BLaER1 (cell line): ENCODE measurements around the gene HSPB6.
"Not testable (repeated sequence)": the region's sequence is repeated elsewhere in the genome, so short reads cannot be mapped to it uniquely, and the experiment has no call there.

Experiments used
- H3K27ac ChIP-seq: shearing (Covaris generic); formaldehyde crosslinking; 2 replicates; pipeline ENCODE4 v1.8.1; 2022
- H3K27me3 ChIP-seq: shearing (Covaris generic); formaldehyde crosslinking; 2 replicates; pipeline ENCODE4 v1.8.1; 2022
- H3K36me3 ChIP-seq: shearing (Covaris generic); formaldehyde crosslinking; 2 replicates; pipeline ENCODE4 v1.8.1; 2022
- H3K4me1 ChIP-seq: shearing (Covaris generic); formaldehyde crosslinking; 2 replicates; pipeline ENCODE4 v1.8.1; 2022
- H3K4me2 ChIP-seq: shearing (Covaris generic); formaldehyde crosslinking; 2 replicates; pipeline ENCODE4 v1.8.1; 2022
- H3K4me3 ChIP-seq: shearing (Covaris generic); formaldehyde crosslinking; 2 replicates; pipeline ENCODE4 v1.8.1; 2022
- H3K9ac ChIP-seq: shearing (Covaris generic); formaldehyde crosslinking; 2 replicates; pipeline ENCODE4 v1.8.1; 2022
- H3K9me3 ChIP-seq: shearing (Covaris generic); formaldehyde crosslinking; 2 replicates; pipeline ENCODE4 v1.8.1; 2022
- H4K20me1 ChIP-seq: shearing (Covaris generic); formaldehyde crosslinking; 2 replicates; pipeline ENCODE4 v1.8.1; 2022
- Cebpa-rat ChIP-seq: shearing (Covaris generic); IDR thresholded peaks from 2 replicates; pipeline ENCODE4 v1.8.1; 2022

The HSPB6 gene

GRCh38 chr19:35756377-35757230, at the start of gene HSPB6:
Gene HSPB6, minus strand, starts transcription at chr19:35757029. Its CDS starts 21 bp downstream, at chr19:35757008.
- Histone ChIP-seq H3K27me3 (no peaks in the 10 kb centered on the region), H3K9ac (peak within 1 kb of the TSS; percentile 82), H3K4me2 (peak within 1 kb of the TSS; percentile 98), H3K4me1 (peaks cover 27% of the 10 kb centered on the region), H3K9me3 (no peaks in the 10 kb centered on the region), H3K4me3 (peak within 1 kb of the TSS; percentile 95), H3K36me3 (peaks cover 55% of the 10 kb centered on the region), H4K20me1 (peaks cover 11% of the 10 kb centered on the region), H3K27ac (peak within 1 kb of the TSS; percentile 87)
- no peak for TF ChIP-seq Cebpa-rat

- H3K27me3 ChIP-seq, result no peaks in the 10 kb centered on the region
Observed at GRCh38 chr19:35806597-35806996, 49.8 kb upstream of the HSPB6 start.

GRCh38 chr19:35805526-35806102, 48.8 kb upstream of the HSPB6 start:
- Histone ChIP-seq H3K4me3 (no peak overlapping the region), H3K4me2 (peak overlapping the region; percentile 85), H3K9ac (0 out of 2 replicates have a peak overlapping the region, but pooled peaks have one; percentile 15), H3K27me3 (no peaks in the 10 kb centered on the region), H3K4me1 (peaks cover 66% of the 10 kb centered on the region), H3K9me3 (0 out of 2 replicates have a peak, but pooled peaks cover 7% of the 10 kb centered on the region), H3K36me3 (no peaks in the 10 kb centered on the region), H4K20me1 (no peaks in the 10 kb centered on the region), H3K27ac (peak overlapping the region; percentile 46)
- no peak for TF ChIP-seq Cebpa-rat

More at GRCh38 chr19:35806597-35806996, 49.8 kb upstream of the HSPB6 start:
- H3K4me3 ChIP-seq, result no peak overlapping the region
- no peaks in the 10 kb centered on the region for H4K20me1 ChIP-seq
- TF ChIP-seq Cebpa-rat, result no peak
- peaks cover 69% of the 10 kb centered on the region for H3K4me1 ChIP-seq
- H3K27ac ChIP-seq, result peak overlapping the region; percentile 35; the same call in 1 of the 2 replicates
- H3K4me2 ChIP-seq, result peak overlapping the region; percentile 85
- H3K36me3 ChIP-seq, result no peaks in the 10 kb centered on the region
- no peak overlapping the region for H3K9ac ChIP-seq
- H3K9me3 ChIP-seq, result 0 out of 2 replicates have a peak, but pooled peaks cover 7% of the 10 kb centered on the region

DNA sequence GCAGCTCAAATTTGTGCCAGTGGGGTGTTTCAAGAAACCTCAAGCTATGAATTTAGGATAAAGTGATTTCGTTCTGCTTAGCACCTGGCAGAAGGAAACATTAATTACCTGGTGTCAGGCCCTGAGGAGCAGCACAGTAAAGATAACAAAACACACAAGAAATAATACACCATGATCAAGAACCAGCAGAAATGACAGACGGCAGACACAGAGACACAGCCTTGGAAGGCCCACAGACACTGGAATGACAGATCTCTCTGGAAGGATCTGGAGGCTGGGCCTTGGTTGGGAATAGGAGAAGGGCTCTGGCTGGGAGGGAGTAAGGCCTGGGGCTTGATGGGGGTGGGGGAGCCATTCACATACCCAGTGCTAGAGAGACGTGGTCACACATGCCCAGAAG, 45.0 kb upstream of the HSPB6 start:
- no peak overlapping the region for H3K4me3 ChIP-seq

GRCh38 chr19:35797663-35798062, 40.8 kb upstream of the HSPB6 start:
- H3K9me3 ChIP-seq, result 0 out of 2 replicates have a peak, but pooled peaks cover 7% of the 10 kb centered on the region
- H3K4me2 ChIP-seq, result peak overlapping the region; percentile 7
- H3K36me3 ChIP-seq, result no peaks in the 10 kb centered on the region
- no peaks in the 10 kb centered on the region for H4K20me1 ChIP-seq
- H3K27ac ChIP-seq, result no peak overlapping the region
- H3K4me1 ChIP-seq, result peaks cover 31% of the 10 kb centered on the region
- no peak overlapping the region for H3K9ac ChIP-seq
- no peaks in the 10 kb centered on the region; the same call in 1 of the 2 replicates for H3K27me3 ChIP-seq
- no peak overlapping the region for H3K4me3 ChIP-seq
- TF ChIP-seq Cebpa-rat, result no peak

More for the DNA sequence above, 45.0 kb upstream of the HSPB6 start:
- no peak for TF ChIP-seq Cebpa-rat
- H3K4me2 ChIP-seq, result no peak overlapping the region
- H3K36me3 ChIP-seq, result no peaks in the 10 kb centered on the region
- no peaks in the 10 kb centered on the region; the same call in 1 of the 2 replicates for H3K27me3 ChIP-seq
- no peak overlapping the region for H3K27ac ChIP-seq
- H3K9ac ChIP-seq, result no peak overlapping the region
- H3K9me3 ChIP-seq, result 0 out of 2 replicates have a peak, but pooled peaks cover 7% of the 10 kb centered on the region
- H3K4me1 ChIP-seq, result peaks cover 50% of the 10 kb centered on the region
- no peaks in the 10 kb centered on the region for H4K20me1 ChIP-seq

DNA sequence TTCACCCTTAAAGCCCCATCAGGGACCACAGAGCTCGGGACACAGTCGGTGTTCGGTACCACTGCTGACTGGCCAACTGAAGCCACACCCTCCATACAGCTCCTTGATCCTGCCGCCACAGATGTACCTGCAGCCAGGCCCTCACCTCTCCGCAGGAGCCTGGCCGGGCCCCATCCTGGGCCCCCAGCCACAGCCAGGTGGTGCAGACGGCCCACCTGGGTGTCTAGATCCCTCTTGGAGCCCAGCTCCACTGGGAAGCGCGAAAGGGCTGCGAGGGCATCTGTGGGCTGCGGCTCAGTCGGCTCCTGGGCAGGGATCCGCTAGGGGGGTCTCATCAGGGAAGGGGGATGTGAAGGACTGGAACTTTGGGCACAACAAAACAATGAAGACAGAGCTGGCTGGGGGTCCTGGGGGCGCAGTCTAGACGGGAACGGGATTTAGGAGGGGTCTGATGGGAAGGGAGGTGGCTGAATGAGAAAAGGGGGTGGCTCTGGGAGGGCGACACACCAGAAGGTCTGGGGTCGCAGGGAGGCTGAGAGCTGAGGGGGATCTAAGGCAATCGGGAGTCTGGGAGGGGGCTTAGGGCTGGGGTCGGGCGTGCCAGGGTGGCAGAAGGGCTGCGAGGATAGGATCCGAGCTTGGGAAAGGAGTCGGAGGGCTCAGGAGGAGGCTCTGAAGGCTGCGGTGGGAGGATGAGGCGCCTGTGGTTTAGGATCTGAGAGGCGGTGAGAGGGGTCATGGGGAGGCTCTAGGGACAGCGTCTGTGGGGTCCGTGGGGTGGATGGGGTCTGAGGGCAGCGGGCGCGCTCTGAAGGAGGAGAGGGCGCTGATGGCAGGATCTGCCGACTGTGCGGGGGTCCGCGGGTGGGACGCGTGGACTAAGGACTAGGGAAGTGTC, 40.1 kb upstream of the HSPB6 start:
- Histone ChIP-seq H3K9ac (no peak overlapping the region), H3K27me3 (no peaks in the 10 kb centered on the region; the same call in 1 of the 2 replicates), H3K27ac (no peak overlapping the region), H3K4me3 (no peak overlapping the region), H3K9me3 (0 out of 2 replicates have a peak, but pooled peaks cover 3% of the 10 kb centered on the region), H3K36me3 (no peaks in the 10 kb centered on the region), H3K4me1 (peaks cover 35% of the 10 kb centered on the region), H4K20me1 (no peaks in the 10 kb centered on the region), H3K4me2 (peak overlapping the region; percentile 60)
- no peak for TF ChIP-seq Cebpa-rat

DNA sequence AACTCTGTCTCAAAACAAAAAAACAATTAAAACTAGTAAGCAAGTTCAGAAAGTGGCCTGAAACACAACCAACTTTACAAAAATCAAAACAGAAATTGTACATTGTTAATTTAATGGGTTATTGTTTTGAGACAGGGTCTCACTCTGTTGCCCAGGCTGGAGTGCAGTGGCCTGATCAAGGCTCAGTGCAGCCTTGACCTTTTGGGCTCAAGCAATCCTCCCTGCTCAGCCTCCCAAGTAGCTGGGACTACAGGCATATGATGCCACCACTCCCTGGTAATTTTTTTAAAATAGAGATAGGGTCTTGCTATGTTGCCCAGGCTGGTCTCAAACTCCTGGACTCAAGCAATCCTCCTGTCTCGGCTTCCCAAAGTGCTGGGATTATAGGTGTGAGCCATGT, 38.7 kb upstream of the HSPB6 start:
- not testable (repeated sequence) for H3K4me3 ChIP-seq, H3K4me2 ChIP-seq, H3K9me3 ChIP-seq, H3K36me3 ChIP-seq, H3K9ac ChIP-seq, H3K27me3 ChIP-seq, H3K27ac ChIP-seq, H4K20me1 ChIP-seq
- peaks cover 49% of the 10 kb centered on the region for H3K4me1 ChIP-seq

- no peak for TF ChIP-seq Cebpa-rat
- H3K9ac ChIP-seq, result peak overlapping the region; percentile 8; the same call in 1 of the 2 replicates
- 0 out of 2 replicates have a peak overlapping the region, but pooled peaks have one; percentile 4 for H3K4me3 ChIP-seq
- H3K27me3 ChIP-seq, result no peaks in the 10 kb centered on the region; the same call in 1 of the 2 replicates
- H3K4me2 ChIP-seq, result peak overlapping the region; percentile 76
- H3K36me3 ChIP-seq, result peaks cover 7% of the 10 kb centered on the region; the same call in 1 of the 2 replicates
- peak overlapping the region; percentile 40 for H3K27ac ChIP-seq
- peaks cover 56% of the 10 kb centered on the region for H3K4me1 ChIP-seq
- H4K20me1 ChIP-seq, result peaks cover 9% of the 10 kb centered on the region; the same call in 1 of the 2 replicates
- no peaks in the 10 kb centered on the region for H3K9me3 ChIP-seq
Observed at GRCh38 chr19:35793381-35794165, 36.7 kb upstream of the HSPB6 start.
